Measurements from ENCODE around the gene STC2.
"Not testable (repeated sequence)": the region's sequence is repeated elsewhere in the genome, so short reads cannot be mapped to it uniquely, and the experiment has no call there.

Gene STC2

GRCh38 chr5:173327948-173328843 is at the start of gene STC2:
Gene STC2, minus strand, starts transcription at chr5:173328414. Its CDS starts 221 bp downstream, at chr5:173328193.
- peak; percentile 59 to 60 for DNase-seq

GRCh38 chr5:173371400-173371799 is 43.2 kb upstream of the STC2 start:
- DNase-seq: no peak

- DNase-seq: not testable (repeated sequence)
Observed at GRCh38 chr5:173363406-173363805, 35.2 kb upstream of the STC2 start.

- DNase-seq: no peak
Observed at GRCh38 chr5:173355561-173355960, 27.3 kb upstream of the STC2 start.

- no peak for DNase-seq
Observed at GRCh38 chr5:173354645-173355044, 26.4 kb upstream of the STC2 start.

GRCh38 chr5:173352366-173353349 is 24.4 kb upstream of the STC2 start:
- DNase-seq: no peak

- DNase-seq: no peak
Observed at GRCh38 chr5:173342813-173343755, 14.9 kb upstream of the STC2 start.

GRCh38 chr5:173341961-173342430 is 13.8 kb upstream of the STC2 start:
- DNase-seq: no peak

- no peak for DNase-seq
Observed at GRCh38 chr5:173340984-173341383, 12.8 kb upstream of the STC2 start.

- DNase-seq: no peak
Observed at GRCh38 chr5:173340451-173340850, 12.2 kb upstream of the STC2 start.

- DNase-seq: no peak
Observed at GRCh38 chr5:173339286-173339685, 11.1 kb upstream of the STC2 start.

- no peak for DNase-seq
Observed at GRCh38 chr5:173338380-173339015, 10.3 kb upstream of the STC2 start.

GRCh38 chr5:173334808-173335207 is 6.6 kb upstream of the STC2 start:
- DNase-seq: no peak

GRCh38 chr5:173333925-173334661 is 5.9 kb upstream of the STC2 start:
- no peak for DNase-seq

GRCh38 chr5:173331956-173332479 is 3.8 kb upstream of the STC2 start:
- DNase-seq: peak; percentile 88 to 90

- no peak for DNase-seq
Observed at GRCh38 chr5:173331287-173331686, 3.1 kb upstream of the STC2 start.

GRCh38 chr5:173330338-173331206 is 2.4 kb upstream of the STC2 start:
- DNase-seq: no peak

GRCh38 chr5:173329491-173330337 is 1.5 kb upstream of the STC2 start:
- DNase-seq: peak; percentile 49 to 67
